GM12892 (cell line): ENCODE results near the gene PRM2.

ENCODE experiments used
- POLR2A ChIP-seq: IDR thresholded peaks from 2 replicates; pipeline ENCODE4 v1.6.1; 2011; ENCODE audit warnings: low read depth, low read length, control low read depth
- POLR2AphosphoS5 ChIP-seq: IDR thresholded peaks from 2 replicates; pipeline ENCODE4 v1.6.1; 2011; ENCODE audit warnings: low read depth, low read length, control low read depth

DNA sequence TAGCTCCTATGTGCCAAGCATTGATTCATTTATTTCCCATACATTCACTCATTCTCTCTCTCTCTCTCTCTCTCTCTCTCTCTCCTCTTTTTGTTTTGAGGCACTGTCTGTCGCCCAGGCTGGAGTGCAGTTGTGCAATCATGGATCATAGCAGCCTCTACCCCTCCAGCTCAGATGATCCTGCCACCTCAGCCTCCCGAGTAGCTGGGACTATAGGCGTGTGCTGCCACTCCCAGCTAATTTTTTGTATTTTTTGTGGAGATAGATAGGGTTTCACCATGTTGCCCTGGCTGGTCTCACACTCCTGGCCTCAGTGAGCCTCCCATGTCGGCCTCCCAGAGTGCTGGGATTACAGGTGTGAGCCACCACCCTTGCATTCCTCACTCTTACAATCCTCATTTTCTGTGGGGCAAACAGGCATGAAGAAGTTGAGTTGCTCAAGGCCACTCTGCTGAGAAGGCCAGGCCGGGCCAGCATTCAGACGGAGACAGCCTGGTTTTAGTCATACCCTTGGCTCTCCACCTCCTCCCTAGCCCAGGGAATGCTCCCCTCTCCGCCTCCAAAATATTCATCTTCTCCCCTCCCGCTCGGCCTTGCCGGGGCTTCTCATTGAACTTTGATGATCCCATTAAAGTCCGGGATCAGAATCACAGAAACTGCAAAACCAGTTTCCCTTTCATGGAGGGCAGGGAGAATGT is 765 bp upstream of the PRM2 start:
- TF ChIP-seq POLR2AphosphoS5: no peak
- no peak for TF ChIP-seq POLR2A
